ENCODE results near the gene NGRN.

DNA sequence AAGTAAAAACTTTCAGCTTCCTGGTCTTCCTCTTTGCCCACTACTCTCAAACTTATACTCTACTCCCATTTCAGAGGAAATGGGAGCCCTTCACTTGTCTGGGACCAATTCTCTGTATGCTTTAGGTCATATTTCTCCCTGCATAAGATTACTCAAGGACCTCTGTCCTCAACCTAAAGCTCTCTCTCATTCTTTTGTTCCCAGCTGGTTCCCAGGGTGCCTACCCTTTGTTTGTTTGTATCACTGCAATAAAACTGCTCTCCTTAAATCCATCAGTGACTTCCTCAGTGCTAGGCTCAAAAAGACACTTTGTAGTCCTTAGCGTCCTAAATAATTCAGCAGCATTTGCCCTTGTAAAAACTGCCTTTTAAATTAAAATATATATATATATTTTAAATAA, 2.9 kb downstream of the NGRN start:
- TF ChIP-seq, protein P1, sequence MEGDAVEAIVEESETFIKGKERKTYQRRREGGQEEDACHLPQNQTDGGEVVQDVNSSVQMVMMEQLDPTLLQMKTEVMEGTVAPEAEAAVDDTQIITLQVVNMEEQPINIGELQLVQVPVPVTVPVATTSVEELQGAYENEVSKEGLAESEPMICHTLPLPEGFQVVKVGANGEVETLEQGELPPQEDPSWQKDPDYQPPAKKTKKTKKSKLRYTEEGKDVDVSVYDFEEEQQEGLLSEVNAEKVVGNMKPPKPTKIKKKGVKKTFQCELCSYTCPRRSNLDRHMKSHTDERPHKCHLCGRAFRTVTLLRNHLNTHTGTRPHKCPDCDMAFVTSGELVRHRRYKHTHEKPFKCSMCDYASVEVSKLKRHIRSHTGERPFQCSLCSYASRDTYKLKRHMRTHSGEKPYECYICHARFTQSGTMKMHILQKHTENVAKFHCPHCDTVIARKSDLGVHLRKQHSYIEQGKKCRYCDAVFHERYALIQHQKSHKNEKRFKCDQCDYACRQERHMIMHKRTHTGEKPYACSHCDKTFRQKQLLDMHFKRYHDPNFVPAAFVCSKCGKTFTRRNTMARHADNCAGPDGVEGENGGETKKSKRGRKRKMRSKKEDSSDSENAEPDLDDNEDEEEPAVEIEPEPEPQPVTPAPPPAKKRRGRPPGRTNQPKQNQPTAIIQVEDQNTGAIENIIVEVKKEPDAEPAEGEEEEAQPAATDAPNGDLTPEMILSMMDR (IDR thresholded peaks at IDR 0.05; ENCODE audit: low read length): no peak
- no peak for TF ChIP-seq EZH2 (IDR thresholded peaks at IDR 0.05; ENCODE audit: borderline replicate concordance, low read length)

Data from OCI-LY1 (cell line).